Activated gamma-delta T cell treated with anti-CD3 and anti-CD28 coated beads, Interleukin-2, amount 50 U/mL, for 16 hours (primary cell): ENCODE results near the gene PLD5.
"Not testable (repeated sequence)": the region's sequence is repeated elsewhere in the genome, so short reads cannot be mapped to it uniquely, and the experiment has no call there.

Experiments used
- DNase-seq: peaks from one replicate; pipeline ENCODE4 v3.0.0-alpha.2; 2020; ENCODE audit warnings: low read depth

PLD5 gene

DNA sequence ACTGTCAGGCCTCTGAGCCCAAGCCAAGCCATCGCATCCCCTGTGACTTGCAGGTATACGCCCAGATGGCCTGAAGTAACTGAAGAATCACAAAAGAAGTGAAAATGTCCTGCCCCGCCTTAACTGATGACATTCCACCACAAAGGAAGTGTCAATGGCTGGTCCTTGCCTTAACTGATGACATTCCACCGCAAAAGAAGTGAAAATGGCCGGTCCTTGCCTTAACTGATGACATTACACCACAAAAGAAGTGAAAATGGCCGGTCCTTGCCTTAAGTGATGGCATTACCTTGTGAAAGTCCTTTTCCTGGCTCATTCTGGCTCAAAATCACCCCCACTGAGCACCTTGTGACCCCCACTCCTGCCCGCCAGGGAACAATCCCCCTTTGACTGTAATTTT is 314.2 kb downstream of the PLD5 start:
- DNase-seq: not testable (repeated sequence)

DNA sequence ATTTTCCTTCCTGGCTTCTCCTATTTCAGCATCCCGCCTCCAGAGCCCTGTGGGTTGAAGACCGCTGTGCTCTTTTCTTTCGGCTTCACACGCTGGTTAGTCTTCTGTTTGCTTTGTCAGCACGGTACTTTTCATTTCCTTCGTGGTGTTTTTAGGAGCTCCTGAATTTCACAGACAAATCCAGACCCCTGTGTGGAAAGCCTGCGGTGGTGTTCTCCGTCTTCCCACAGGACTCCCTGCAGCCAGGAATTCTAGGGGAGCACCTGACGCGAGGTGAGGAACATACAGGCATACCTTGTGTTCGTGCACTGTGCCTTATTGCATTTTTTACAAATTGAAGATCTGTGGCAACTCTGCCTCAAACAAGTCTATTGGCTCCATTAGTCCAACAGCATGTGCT is 315.4 kb downstream of the PLD5 start:
- no peak for DNase-seq

DNA sequence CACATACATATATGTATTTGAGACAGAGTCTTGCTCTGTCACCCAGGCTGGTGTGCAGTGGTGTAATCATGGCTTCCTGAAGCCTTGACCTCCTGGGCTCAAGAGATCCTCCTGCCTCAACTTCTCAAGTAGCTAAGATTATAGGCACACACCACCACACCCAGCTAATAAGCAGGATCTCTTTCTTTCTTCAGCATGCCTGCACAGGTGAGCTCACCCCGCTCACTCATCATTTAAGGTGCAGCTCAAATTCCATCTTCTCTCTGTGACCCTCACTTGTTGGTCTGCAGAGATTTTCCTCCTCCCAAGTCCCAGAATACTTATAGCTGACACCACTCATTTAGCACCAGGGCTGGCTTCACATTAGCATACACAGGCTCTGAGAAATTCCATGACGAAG is 316.5 kb downstream of the PLD5 start:
- DNase-seq: no peak

DNA sequence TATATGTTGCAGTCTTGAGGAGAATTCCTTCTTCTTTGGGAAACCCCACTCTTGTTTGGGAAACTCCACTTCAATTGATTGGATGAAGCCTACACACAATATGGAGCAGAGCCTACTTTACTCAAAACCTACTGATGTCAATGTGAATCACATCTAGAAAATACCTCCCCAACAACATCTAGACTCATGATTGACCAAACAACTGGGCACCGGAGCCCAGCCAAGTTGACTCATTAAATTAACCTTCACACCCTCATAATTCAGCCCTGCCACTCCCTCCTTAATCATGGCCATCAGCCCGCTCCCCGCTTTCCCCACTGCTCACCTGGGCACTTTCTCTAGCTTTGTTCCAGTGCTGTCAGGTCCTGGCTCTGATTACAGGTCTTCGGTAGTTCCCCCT is 317.5 kb downstream of the PLD5 start:
- DNase-seq: no peak

DNA sequence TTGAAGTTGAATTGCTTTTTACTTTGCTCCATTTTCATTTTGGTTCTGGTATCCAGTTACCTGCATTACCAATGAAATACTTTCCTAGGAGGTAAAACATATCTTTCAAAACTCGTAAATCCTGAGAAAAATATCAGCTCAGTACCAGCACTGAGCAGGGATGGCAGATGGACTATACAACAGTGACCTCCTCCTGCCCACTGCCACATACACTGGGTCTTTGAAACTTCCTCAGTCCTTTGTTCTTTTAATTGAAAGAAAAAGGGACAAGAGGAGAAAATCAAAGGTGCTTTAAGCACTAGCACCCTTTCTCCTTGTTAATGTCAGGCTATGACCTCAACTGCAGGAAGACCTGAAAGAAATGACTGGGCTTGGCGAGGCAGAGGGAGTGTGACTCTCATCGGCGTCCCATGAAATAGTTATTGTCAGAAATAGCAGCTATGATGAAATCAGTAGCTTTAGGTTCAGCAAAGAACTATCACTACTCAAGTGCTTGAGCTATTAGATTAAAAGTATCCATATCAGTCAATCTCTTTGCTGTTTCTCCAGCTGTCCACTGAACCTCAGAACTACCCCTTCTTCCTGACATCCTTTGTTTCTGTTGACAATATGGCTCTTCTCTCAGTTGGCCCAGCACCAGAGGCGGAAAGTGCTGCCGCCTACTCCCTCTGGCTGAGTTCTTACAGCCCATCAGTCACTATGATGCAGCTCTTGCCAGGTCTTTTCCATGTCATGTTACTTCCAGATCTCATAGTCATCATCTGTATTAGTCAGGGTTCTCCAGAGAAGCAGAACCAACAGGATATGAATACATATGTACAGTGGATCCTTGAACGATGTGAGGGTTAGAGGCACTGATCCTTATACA is 318.6 kb downstream of the PLD5 start:
- no peak for DNase-seq

DNA sequence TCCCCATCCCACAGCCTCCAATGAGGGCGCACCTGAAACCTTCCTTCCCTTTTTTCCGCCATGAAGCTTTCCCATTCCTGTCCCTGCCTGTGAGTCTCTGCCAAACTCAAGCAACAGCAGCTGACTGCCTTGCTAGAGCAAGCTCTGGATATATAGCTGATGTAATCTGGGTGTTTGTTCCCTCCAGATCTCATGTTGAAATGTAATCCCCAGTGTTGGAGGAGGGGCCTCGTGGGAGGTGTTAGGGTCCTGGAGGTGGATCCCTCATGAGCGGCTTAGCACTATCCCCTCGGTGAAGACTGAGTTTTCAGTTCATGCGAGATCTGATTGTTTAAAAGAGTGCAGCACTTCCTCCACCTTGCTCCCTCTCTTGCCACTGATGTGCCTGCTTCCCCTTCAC is 321.2 kb downstream of the PLD5 start:
- no peak for DNase-seq

DNA sequence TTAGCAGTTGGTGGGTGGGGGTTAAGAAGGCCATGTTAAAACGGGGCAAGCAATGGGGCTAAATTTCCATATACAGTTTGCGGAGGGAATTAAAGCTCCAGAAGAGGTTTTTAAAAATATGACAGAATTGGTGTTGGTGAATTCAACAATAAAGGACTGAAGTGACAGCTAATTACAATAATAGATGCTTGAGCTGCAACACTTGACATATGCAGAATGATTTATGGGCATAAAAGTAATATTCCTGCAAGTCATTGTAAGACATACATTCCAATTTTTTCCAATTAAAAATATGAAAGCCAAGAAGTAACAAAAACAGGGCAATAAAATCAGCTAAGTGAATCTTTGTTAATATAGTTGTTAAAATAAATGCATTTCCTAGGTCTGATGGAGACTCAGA is 323.4 kb downstream of the PLD5 start:
- DNase-seq: no peak

DNA sequence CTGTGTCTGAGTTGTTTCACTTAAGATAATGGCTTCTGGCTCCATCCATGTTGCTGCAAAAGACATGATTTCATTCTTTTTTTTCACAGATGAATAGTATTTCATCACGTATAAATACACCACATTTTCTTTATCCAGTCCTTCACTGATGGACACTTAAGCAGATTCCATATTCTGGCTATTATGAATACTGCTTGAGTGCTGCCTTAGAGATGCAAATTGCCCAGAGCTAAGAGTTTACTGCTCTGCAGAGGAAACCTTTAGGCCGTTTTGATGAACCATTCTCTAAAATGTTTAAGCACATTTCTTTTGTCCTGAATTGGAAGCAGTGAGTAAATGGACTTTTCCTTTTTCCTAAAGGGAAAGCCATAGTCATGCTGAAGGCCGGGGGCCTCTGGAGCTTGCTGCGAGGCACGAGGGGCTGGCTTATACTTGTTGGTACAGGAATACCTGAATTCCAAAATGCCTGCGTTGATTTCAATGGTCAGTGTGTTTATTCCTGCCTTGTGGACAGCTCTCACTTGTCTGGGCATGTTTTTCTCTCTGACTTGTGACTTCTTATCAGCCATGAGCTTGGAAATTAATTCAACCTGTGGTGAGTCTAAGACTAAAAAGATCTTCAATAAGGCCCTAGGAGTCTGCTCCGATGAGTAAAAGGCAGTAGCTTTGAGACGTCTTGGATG is 324.6 kb downstream of the PLD5 start:
- no peak for DNase-seq

DNA sequence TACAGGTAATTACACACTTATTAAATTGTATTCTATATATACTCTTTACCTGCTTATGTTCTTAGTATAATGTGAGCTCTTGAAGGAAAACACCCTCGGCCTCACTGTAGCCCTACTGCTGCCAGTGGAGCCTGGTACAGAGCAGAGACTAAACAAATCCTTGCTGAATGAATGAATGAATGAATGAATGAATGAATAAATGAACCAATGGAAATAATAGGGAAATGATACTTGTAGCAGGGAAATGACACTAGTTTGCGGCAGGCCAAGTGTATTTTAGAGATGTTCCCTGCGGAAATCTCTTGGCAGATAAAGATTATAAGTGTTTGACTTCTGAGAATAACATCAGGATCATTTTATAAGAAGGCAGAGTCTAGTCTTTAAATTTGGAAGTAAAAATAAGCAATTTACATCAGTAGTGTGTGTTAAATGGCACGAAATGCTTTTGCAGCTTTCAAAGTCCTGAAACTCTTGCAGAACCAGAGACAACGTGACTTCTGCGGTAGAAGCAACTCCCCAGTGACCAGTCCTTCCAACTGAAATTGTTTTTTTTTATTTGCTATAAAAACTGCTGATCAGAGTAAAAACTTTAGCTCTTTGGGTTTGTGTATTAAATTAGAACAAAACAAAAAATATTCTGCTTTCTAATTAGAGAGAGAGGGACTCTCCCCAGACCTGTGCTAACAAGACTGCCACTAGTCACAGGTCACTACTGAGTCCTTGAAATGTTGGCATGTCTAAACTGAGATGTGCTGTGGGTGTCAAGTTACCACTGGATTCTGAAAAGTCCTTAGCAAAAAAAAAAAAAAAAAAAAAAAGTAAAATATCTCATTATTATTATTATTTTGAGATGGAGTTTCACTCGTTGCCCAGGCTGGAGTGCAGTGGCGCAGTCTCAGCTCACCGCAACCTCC is 326.3 kb downstream of the PLD5 start:
- DNase-seq: no peak

DNA sequence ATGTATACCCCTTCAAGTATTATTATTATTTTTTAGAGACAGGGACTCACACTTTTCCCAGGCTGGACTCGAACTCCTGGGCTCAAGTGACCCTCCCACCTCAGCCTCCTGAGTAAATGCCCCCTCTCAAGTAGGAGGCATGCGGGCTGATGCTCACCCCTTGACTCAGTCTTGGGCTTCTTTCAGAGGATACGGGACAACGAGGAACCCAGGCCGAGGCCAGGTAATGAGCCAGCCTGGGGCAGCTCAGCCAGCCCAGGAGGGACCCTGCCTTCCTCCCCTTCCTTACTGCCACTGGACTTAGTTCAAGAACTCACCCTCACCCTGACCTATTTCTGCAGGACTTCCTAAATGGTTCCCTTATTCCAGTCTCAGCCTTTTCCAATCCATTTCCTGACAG is 327.6 kb downstream of the PLD5 start:
- no peak for DNase-seq

DNA sequence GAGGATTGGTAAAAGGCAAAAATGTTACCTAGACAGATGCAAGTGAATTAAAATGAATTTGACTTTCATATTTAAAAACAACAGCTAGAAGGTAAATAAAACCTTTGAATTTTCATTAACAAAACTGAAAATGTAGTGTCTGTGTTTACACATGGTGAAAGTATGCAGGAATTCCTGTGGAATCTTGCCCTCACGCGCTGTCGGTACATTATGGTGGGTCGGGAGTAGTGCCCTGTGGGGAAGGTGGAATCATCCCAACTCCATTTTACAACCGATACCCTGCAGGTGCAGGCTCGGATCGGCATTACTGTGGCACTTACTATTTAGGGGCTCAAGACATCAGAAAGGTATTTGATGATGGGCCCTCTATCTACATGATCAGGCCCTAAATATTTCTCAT is 328.4 kb downstream of the PLD5 start:
- no peak for DNase-seq

DNA sequence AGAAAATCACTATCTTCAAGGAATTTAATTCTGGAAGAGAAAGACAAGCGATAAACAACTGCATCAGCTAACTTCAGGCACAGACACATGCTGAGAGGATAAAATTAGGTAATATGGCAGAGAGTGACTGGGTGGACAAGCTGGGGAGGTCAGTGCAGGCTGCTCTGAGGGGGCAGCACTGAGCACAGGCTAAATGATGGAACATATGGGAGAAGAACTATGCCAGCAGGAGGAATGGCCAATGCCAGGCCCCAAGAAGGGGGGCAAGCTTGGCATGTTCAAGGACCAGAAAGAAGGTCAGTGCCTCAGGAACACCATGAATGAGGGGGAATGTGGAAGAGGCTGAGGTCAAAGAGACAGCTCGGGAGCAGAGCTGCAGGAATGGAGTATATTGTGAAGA is 334.9 kb downstream of the PLD5 start:
- no peak for DNase-seq

DNA sequence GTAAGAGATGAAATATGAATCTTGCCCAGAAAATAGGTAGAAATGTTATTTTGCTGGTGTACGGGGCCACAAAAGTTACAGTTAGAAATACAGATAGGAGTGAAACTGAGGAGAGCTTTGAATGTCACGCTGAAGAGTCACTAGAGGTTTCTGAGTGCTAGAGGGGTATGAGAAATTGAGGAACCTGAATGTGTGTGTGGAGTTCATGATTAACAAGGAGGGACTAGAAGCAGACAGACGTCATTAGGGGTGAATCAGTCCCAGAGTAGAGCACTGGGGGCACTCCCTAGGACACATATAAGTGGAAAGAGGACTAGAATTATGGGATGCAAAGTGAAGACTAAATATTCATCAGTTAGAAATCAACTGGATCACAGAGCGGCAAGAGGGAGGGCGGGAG is 336.7 kb downstream of the PLD5 start:
- no peak for DNase-seq

DNA sequence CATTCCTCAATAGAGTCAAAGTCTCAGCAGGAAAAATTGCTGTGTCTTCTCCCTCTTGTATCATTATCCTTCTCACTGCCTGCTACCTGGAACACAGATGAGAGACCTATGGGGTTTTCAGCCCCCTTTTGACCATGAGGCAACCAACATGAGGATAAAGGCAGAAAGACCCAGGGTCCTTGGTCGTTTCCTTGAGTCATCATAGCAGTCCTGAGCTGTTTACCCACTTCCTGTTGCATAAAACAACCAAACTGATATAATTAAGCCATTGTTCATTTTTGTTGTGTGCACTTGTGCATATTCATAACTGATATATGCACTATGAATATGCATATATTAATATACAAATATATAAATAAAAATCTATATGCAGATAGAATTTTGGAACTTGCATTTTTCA is 337.3 kb downstream of the PLD5 start:
- no peak for DNase-seq

DNA sequence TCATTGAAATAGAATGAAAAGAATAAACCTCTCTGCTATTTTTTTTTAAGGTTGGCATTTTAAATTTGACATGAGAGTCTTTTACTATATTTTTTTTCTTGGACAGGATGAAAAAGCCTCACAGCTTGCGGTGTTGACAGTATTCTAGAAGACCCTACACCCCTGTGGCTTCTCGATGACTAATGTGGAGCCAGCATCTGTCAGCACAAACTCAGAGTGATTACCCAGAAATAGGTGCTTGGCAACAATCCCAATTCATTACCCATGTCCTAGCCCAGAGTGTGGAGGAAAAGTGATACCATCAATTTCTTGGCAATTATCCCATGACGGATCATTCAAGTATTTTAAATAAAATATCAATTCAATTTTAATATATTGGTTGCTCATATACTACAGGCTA is 338.8 kb downstream of the PLD5 start:
- DNase-seq: no peak

DNA sequence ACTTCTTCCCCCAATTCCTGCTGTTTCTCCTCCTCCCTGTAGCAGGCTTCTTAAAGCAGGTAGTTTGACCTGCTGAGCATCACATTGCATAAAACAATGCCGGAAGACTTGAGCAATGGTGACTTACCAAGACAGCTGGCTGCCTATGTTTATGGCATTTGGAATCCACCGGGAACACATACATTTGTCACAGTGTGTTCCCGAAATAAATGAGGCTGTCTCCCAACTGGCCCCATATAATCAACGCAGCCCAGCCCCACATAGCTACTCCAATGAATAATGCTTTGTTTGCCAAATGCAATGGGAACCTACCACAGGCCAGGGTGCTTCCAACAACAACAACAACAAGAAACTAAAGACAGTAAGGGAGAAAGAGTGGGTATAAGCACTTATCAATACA is 339.5 kb downstream of the PLD5 start:
- no peak for DNase-seq

DNA sequence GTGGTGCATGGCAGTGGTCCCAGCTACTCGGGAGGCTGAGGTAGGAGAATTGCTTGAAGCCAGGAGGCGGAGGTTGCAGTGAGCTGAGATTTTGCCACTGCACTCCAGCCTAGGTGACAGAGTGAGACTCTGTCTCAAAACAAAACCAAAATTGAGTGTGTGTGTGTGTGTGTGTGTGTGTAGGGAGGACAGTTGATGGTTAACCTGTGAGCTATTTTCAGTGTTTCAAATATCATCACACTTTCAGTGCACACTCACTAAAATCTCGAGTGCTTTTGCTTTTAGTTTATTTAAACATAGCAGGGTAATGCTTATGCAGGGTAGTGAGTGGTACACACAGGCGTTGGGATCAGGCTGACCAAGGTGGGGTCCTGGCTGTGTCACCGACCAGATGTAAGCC is 344.7 kb downstream of the PLD5 start:
- DNase-seq: not testable (repeated sequence)

DNA sequence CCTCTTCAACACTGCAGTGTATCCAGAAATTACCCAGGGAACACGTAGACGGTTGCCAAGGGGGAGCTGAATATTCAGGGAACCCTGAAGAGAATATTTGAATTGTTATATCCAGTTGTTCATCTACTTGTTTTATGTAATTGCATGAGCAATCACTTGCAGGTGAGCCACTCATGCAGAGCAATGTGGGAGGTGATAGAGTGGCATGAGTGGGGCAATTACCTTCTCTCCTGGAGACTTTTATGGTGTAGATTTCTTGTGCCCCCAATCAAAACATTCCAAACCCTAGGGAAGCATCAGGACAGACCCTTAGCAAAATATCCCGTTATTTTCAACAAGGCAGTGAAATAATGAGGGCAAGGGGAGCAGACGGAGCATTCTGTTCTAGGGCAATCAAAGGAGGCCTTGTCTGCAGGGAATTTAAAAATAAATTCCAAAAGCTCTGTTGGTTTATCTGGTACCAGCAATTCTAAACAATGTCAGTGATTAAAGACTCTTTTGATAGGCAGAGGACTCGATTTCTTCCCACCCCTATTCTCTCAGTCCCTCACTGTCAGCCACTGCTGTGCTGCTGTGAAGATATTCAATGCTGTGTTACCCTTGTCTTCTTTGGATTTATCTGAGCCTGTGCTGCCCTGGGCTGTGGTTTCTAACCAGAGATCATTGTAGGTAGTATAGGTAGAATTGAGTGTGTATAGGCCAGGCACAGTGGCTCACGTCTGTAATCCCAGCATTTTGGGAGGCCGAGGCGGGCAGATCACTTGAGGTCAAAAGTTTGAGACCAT is 345.4 kb downstream of the PLD5 start:
- no peak for DNase-seq

DNA sequence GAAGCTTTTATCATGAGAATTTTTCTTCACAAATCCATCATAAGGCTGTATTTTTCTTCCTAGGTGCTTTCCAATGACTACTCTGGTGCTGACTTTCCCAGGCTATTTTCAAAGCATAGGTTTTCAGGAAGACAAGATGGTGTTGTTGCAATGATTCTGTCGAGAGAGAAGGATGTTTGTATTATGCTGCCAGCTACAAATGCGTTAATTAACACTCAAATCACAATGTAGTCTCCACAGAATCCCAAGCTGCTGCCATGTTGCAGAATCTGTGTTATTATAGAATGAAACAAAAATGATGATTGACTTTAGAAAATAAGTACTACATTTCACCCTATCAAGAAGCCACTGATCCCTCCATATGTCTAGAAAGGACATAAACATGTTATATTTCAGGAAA is 346.1 kb downstream of the PLD5 start:
- no peak for DNase-seq

DNA sequence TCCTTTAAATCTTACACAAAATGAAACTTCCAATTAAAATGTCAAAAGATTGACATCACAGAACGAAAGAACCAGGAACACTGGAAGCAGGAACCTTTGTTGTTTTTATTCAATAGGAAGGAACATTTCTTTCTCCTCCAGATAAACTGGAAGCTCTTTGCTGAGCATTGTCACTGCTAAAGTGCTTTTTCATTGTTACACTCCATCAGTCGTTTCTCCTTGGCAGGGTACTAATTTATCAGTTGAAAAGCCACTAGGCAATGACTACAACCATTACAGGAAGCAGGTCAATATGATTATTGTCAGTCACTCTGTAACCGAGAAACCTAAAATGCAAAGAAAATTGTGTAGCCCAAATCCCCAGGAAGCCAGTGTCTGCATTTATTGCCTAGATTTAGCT is 362.4 kb downstream of the PLD5 start:
- DNase-seq: no peak

DNA sequence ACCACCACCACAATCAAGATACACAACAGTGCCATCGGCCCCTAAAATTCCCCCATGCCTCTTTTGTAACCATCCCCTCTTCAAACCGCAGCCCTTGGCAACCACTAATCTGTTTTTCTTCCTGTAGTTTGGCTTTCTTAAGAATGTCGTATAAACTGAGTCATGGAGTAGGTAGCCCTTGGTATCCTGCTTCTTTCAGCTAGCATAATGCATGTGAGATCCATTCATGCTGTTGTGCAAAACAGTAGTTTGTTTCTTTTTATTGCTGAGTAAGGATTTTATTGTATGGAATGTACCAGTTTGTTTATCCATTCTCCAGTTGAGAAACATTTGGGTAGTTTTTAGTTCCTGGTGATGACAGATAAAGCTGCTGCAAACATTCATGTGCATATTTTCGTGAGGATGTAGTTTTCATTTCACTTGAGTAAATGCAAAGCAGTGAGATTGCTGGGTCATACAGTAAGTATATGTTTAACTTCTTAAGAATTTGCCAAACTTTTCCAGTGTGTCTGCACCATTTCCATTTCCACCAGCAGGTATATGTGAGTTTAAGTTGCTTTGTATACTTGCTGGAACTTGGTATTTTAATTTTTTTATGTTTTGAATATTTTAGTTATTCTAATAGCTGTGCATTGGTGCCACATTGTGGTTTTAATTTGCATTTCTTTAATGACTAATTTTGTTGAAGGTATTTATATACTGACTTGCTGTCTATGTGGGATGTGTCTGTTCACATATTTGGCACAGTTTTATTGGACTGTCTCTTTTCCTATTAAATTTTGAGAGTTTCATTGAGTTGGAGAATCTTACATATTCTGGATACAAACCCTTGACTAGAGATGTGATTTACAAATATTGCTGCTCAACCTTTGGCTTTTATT is 377.2 kb downstream of the PLD5 start:
- DNase-seq: no peak
